HPDE6-E6E7 (cell line): ENCODE measurements around the gene TEX47.
A peak's percentile ranks its signal among the peaks of the same experiment; 100 is the strongest.

Experiments
- DNase-seq: peaks from one replicate; pipeline ENCODE4 v3.0.0; 2011; ENCODE audit warnings: missing footprints; ENCODE audit errors: extremely low spot score

TEX47 gene

GRCh38 chr7:88795553-88795952 lies at the start of gene TEX47:
TEX47 (minus strand) TSS chr7:88795737; CDS start chr7:88794942, 795 bp downstream.
- DNase-seq: no peak

- no peak for DNase-seq
Measured at GRCh38 chr7:88845091-88845490, 49.6 kb upstream of the TEX47 start.

GRCh38 chr7:88842201-88842600 lies 46.7 kb upstream of the TEX47 start:
- no peak for DNase-seq

- peak; percentile 1 for DNase-seq
Measured at GRCh38 chr7:88835147-88835728, 39.7 kb upstream of the TEX47 start.

GRCh38 chr7:88826222-88826621 lies 30.7 kb upstream of the TEX47 start:
- no peak for DNase-seq

GRCh38 chr7:88818552-88818951 lies 23.0 kb upstream of the TEX47 start:
- no peak for DNase-seq

- no peak for DNase-seq
Measured at GRCh38 chr7:88806280-88807037, 10.9 kb upstream of the TEX47 start.

- no peak for DNase-seq
Measured at GRCh38 chr7:88801046-88801445, 5.5 kb upstream of the TEX47 start.

GRCh38 chr7:88792361-88792760 lies 3.2 kb downstream of the TEX47 start:
- DNase-seq: no peak

- no peak for DNase-seq
Measured at GRCh38 chr7:88791891-88792290, 3.6 kb downstream of the TEX47 start.

- DNase-seq: peak; percentile 2
Measured at GRCh38 chr7:88789480-88790064, 6.0 kb downstream of the TEX47 start.

GRCh38 chr7:88787777-88788176 lies 7.8 kb downstream of the TEX47 start:
- no peak for DNase-seq

GRCh38 chr7:88775838-88776237 lies 19.7 kb downstream of the TEX47 start:
- no peak for DNase-seq

GRCh38 chr7:88772776-88773175 lies 22.8 kb downstream of the TEX47 start:
- no peak for DNase-seq

GRCh38 chr7:88771417-88771816 lies 24.1 kb downstream of the TEX47 start:
- DNase-seq: no peak

GRCh38 chr7:88761779-88762178 lies 33.8 kb downstream of the TEX47 start:
- DNase-seq: no peak

- DNase-seq: no peak
Measured at GRCh38 chr7:88760136-88760515, 35.4 kb downstream of the TEX47 start.

GRCh38 chr7:88759230-88760135 lies 36.1 kb downstream of the TEX47 start, which contains the start of gene ZNF804B:
ZNF804B (plus strand) TSS chr7:88759700; CDS start chr7:88759977, 277 bp downstream.
- no peak for DNase-seq

GRCh38 chr7:88758381-88759229 lies 36.9 kb downstream of the TEX47 start:
- no peak for DNase-seq

GRCh38 chr7:88757371-88757770 lies 38.2 kb downstream of the TEX47 start:
- DNase-seq: no peak

GRCh38 chr7:88756802-88757201 lies 38.7 kb downstream of the TEX47 start:
- DNase-seq: no peak
